ENCODE measurements around the gene REEP5. TPM values are rescaled to one million over a fixed set of nuclear protein-coding genes. Genes with fewer than 3 reads are reported as not detected.

The REEP5 gene
- total and polyA plus RNA-seq, 9 of the 15 experiments (the other 6 are each of a cell fraction or from before 2014, with no cell fraction given): 14.7 to 102 (median 36.0) TPM

GRCh38 chr5:112846556-112846955, 75.5 kb downstream of the REEP5 start:
- intact Hi-C loops (cut with micrococcal nuclease) (loop anchor here (5.0 kb wide), 2 partner anchors 89 to 294 kb away; no protein-coding TSS in a partner anchor), in situ Hi-C loops (cut with MboI) (no loop called here)
- TF ChIP-seq, protein P1, sequence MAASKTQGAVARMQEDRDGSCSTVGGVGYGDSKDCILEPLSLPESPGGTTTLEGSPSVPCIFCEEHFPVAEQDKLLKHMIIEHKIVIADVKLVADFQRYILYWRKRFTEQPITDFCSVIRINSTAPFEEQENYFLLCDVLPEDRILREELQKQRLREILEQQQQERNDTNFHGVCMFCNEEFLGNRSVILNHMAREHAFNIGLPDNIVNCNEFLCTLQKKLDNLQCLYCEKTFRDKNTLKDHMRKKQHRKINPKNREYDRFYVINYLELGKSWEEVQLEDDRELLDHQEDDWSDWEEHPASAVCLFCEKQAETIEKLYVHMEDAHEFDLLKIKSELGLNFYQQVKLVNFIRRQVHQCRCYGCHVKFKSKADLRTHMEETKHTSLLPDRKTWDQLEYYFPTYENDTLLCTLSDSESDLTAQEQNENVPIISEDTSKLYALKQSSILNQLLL (CRISPR knock-in tag; IDR thresholded peaks at IDR 0.05; ENCODE audit: borderline replicate concordance): no peak
- TF ChIP-seq POLR2G (IDR thresholded peaks at IDR 0.05; ENCODE audit: low read depth, low read length) (no peak), BCL6 (CRISPR knock-in tag; IDR thresholded peaks at IDR 0.05) (no peak), SNIP1 (IDR thresholded peaks at IDR 0.05; ENCODE audit: low read depth) (no peak), JUND (IDR thresholded peaks at IDR 0.05; ENCODE audit: borderline replicate concordance, low read depth, low read length) (no peak), JUND (tag; IDR thresholded peaks at IDR 0.05; ENCODE audit: borderline replicate concordance, low read depth, low read length) (no peak), C11orf30 (IDR thresholded peaks at IDR 0.05; ENCODE audit: low read depth) (no peak)
- TF ChIP-seq, protein P2, sequence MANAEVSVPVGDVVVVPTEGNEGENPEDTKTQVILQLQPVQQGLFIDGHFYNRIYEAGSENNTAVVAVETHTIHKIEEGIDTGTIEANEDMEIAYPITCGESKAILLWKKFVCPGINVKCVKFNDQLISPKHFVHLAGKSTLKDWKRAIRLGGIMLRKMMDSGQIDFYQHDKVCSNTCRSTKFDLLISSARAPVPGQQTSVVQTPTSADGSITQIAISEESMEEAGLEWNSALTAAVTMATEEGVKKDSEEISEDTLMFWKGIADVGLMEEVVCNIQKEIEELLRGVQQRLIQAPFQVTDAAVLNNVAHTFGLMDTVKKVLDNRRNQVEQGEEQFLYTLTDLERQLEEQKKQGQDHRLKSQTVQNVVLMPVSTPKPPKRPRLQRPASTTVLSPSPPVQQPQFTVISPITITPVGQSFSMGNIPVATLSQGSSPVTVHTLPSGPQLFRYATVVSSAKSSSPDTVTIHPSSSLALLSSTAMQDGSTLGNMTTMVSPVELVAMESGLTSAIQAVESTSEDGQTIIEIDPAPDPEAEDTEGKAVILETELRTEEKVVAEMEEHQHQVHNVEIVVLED (CRISPR knock-in tag; IDR thresholded peaks at IDR 0.05): no peak
- H3K9me1 ChIP-seq (ENCODE audit: control insufficient read depth, insufficient read depth, low read length): no peaks in the 10 kb centered on the region
- no peaks in the 10 kb centered on the region for H4K20me1 ChIP-seq (replicated peaks; ENCODE audit: control insufficient read depth, insufficient read depth, low read length)
- no TSS peak for BruUV-seq (replicated peaks)
- H2AFZ ChIP-seq (ENCODE audit: low read depth, low read length): no peak overlapping the region
- 72% methylated on average over 5 of the region's 5 CpGs for WGBS (ENCODE audit: insufficient coverage, low coverage, missing lambda C conversion rate)
- H3K4me3 ChIP-seq: no peak overlapping the region
- no peak overlapping the region for H3K9ac ChIP-seq (ENCODE audit: insufficient read depth in 1 of 2, low read depth in 2 of 2, low read length in 2 of 2)
- H3K4me2 ChIP-seq (ENCODE audit: insufficient read depth, low read length): no peak overlapping the region
- DNase-seq (ENCODE audit: extremely low read depth in 1 of 4, low spot score in 3 of 4) (no peak), FAIRE-seq (no peak), ATAC-seq (no peak)
- H3K79me2 ChIP-seq (ENCODE audit: control insufficient read depth, insufficient read depth, low read length): no peaks in the 10 kb centered on the region
- ChIA-PET POLR2A (no interaction called here), CTCF (ENCODE audit: low intra/inter-chr PET ratio) (no interaction called here)
- no peaks in the 10 kb centered on the region for H3K36me3 ChIP-seq (ENCODE audit: control insufficient read depth, insufficient read depth, low read length)
- no peaks in the 10 kb centered on the region for H3K27me3 ChIP-seq (ENCODE audit: control insufficient read depth in 2 of 2, insufficient read depth in 2 of 2, low read length in 2 of 2)
- H3K27ac ChIP-seq (ENCODE audit: extremely low read depth, low read depth, low read length): no peak overlapping the region
- peaks cover 0 to 4% of the 10 kb centered on the region in 2 experiments; a peak in 1 of 5 replicates for H3K4me1 ChIP-seq (replicated peaks in 1 of 2; ENCODE audit: control insufficient read depth in 2 of 2, insufficient read depth in 2 of 2, low read length in 2 of 2)
- H3K9me3 ChIP-seq (replicated peaks; ENCODE audit: control insufficient read depth, insufficient read depth, low read depth, low read length): 0 out of 2 replicates have a peak, but pooled peaks cover 2% of the 10 kb centered on the region
